Liver (tissue), 9 donors: Measurements from ENCODE around the gene CPT1A. TPM values are rescaled to one million over a fixed set of nuclear protein-coding genes. Genes with fewer than 3 reads are reported as not detected.

Source experiments
- DNase-seq: peaks from one replicate; pipeline ENCODE4 v3.0.0-alpha.2; 2017; ENCODE audit warnings: low spot score
- H3K27ac ChIP-seq, 2 donors: one replicate each; pipeline ENCODE4 v1.7.0; 2013; ENCODE audit warnings: inconsistent platforms in 2 of 2, low read length in 2 of 2, control low read depth in 1 of 2, low read depth in 1 of 2, mild to moderate bottlenecking in 1 of 2
- H3K27me3 ChIP-seq, 4 donors: one replicate each; pipeline versions ENCODE4 v1.6.1 to v1.7.0; 2013; ENCODE audit warnings: low read length in 3 of 4, inconsistent platforms in 1 of 4, mild to moderate bottlenecking in 1 of 4, moderate library complexity in 1 of 4; ENCODE audit not compliant: control insufficient read depth in 4 of 4, insufficient read depth in 4 of 4
- H3K36me3 ChIP-seq, 4 donors: one replicate each; pipeline versions ENCODE4 v1.6.1 to v1.7.0; 2013; ENCODE audit warnings: low read length in 3 of 4, mild to moderate bottlenecking in 3 of 4, low read depth in 1 of 4, moderate library complexity in 1 of 4; ENCODE audit not compliant: control insufficient read depth in 4 of 4, insufficient read depth in 3 of 4
- H3K4me1 ChIP-seq, 4 donors: one replicate each; pipeline versions ENCODE4 v1.6.1 to v1.7.0; 2013; ENCODE audit warnings: low read length in 3 of 4, mild to moderate bottlenecking in 3 of 4, moderate library complexity in 1 of 4; ENCODE audit not compliant: control insufficient read depth in 4 of 4, insufficient read depth in 4 of 4
- H3K4me3 ChIP-seq, 3 donors: one replicate each; pipeline versions ENCODE4 v1.6.1 to v1.7.0; 2013; ENCODE audit warnings: low read length in 3 of 3, control low read depth in 1 of 3, low read depth in 1 of 3, mild to moderate bottlenecking in 1 of 3
- H3K9ac ChIP-seq, 2 donors: one replicate each; pipeline ENCODE4 v1.7.0; 2013; ENCODE audit warnings: low read length in 2 of 2, mild to moderate bottlenecking in 2 of 2, moderate library complexity in 2 of 2, control low read depth in 1 of 2, low read depth in 1 of 2
- H3K9me3 ChIP-seq, 4 donors: one replicate each; pipeline versions ENCODE4 v1.6.1 to v1.7.0; 2013; ENCODE audit warnings: low read length in 3 of 4; ENCODE audit not compliant: control insufficient read depth in 4 of 4
- ATF3 ChIP-seq: IDR thresholded peaks from 2 replicates; pipeline ENCODE4 v1.6.1; 2016; ENCODE audit warnings: antibody characterized with exemption
- EGR1 ChIP-seq, 2 donors: IDR thresholded peaks; 2 replicates each; pipeline ENCODE4 v1.6.1; 2016 to 2018; ENCODE audit warnings: antibody characterized with exemption in 2 of 2, low read depth in 2 of 2
- FOXA1 ChIP-seq: IDR thresholded peaks from 2 replicates; pipeline ENCODE4 v1.6.1; 2016; ENCODE audit warnings: antibody characterized with exemption
- FOXA2 ChIP-seq: IDR thresholded peaks from 2 replicates; pipeline ENCODE4 v1.6.1; 2016; ENCODE audit warnings: antibody characterized with exemption
- GABPA ChIP-seq, 2 donors: IDR thresholded peaks in 1 of 2; conservative IDR thresholded peaks in 1 of 2; 2 replicates each; pipeline ENCODE4 v1.6.1; 2016; ENCODE audit warnings: antibody characterized with exemption in 2 of 2, mild to moderate bottlenecking in 1 of 2, moderate library complexity in 1 of 2
- HNF4A ChIP-seq, 2 donors: conservative IDR thresholded peaks; 2 replicates each; pipeline ENCODE4 v1.6.1; 2016; ENCODE audit warnings: antibody characterized with exemption in 2 of 2, mild to moderate bottlenecking in 2 of 2
- HNF4G ChIP-seq: IDR thresholded peaks from 2 replicates; pipeline ENCODE4 v1.6.1; 2016; ENCODE audit warnings: antibody characterized with exemption
- JUND ChIP-seq, 2 donors: IDR thresholded peaks; 2 replicates each; pipeline ENCODE4 v1.6.1; 2016; ENCODE audit warnings: antibody characterized with exemption in 2 of 2
- NR2F2 ChIP-seq: IDR thresholded peaks from 2 replicates; pipeline ENCODE4 v1.6.1; 2016; ENCODE audit warnings: antibody characterized with exemption
- RAD21 ChIP-seq, 2 donors: IDR thresholded peaks; 2 replicates each; pipeline ENCODE4 v1.6.1; 2016; ENCODE audit warnings: antibody characterized with exemption in 2 of 2, mild to moderate bottlenecking in 2 of 2
- RXRA ChIP-seq, 2 donors: IDR thresholded peaks; 2 replicates each; pipeline ENCODE4 v1.6.1; 2017 to 2018; ENCODE audit warnings: antibody characterized with exemption in 2 of 2, mild to moderate bottlenecking in 1 of 2
- SP1 ChIP-seq: IDR thresholded peaks from 2 replicates; pipeline ENCODE4 v1.6.1; 2018; ENCODE audit warnings: antibody characterized with exemption, mild to moderate bottlenecking
- TAF1 ChIP-seq: conservative IDR thresholded peaks from 2 replicates; pipeline ENCODE4 v1.6.1; 2016; ENCODE audit warnings: antibody characterized with exemption, mild to moderate bottlenecking
- YY1 ChIP-seq: IDR thresholded peaks from 2 replicates; pipeline ENCODE4 v1.6.1; 2016; ENCODE audit warnings: antibody characterized with exemption, mild to moderate bottlenecking
- ZBTB33 ChIP-seq: IDR thresholded peaks from 2 replicates; pipeline ENCODE4 v1.6.1; 2016; ENCODE audit warnings: antibody characterized with exemption
- WGBS: extraction: QIAGEN DNeasy Blood & Tissue Kit; methylation state at CpG from one replicate; pipeline ENCODE4 v1.1.7; 2013; 5-methylcytosine and 5-hydroxymethylcytosine counted together
- polyA plus RNA-seq, 2 donors: library from polyadenylated mRNA; stranded (reverse) in 1 of 2; unstranded in 1 of 2; fragments of 200-250 nt in 1 of 2; fragments of >200 nt in 1 of 2; fragmentation: Nextera tagmentation in 1 of 2; extraction: Ambion mirVana in 1 of 2; gene quantifications; one replicate each; pipeline versions ENCODE4 v1.2.1 to v1.2.3, GENCODE V29; 2013 to 2015
- total RNA-seq, 2 donors: library from RNA; depleted of rRNA; stranded (reverse); fragments of >200 nt; gene quantifications; one replicate each; pipeline ENCODE4 v1.2.3, GENCODE V29; 2014
- TF ChIP-seq, protein P1 (sequence below): IDR thresholded peaks from 2 replicates; pipeline ENCODE4 v1.6.1; 2016; ENCODE audit warnings: antibody characterized with exemption, mild to moderate bottlenecking
- TF ChIP-seq, protein P2 (sequence below): IDR thresholded peaks from 2 replicates; pipeline ENCODE4 v1.6.1; 2016; ENCODE audit warnings: antibody characterized with exemption
- TF ChIP-seq, protein P3 (sequence below): fragments of 150-350 bp; IDR thresholded peaks from 2 replicates; pipeline ENCODE4 v1.5.1; 2017; ENCODE audit warnings: improper control_type of control experiment, low read depth, low read length; ENCODE audit not compliant: missing input control
- donor health status: healthy.
- donor health status: healthy.
- donor health status: healthy.
- donor health status: healthy.
- donor health status: healthy.

CPT1A gene
- total and polyA plus RNA-seq, 4 donors, result 17.2 to 232 (median 61.0) TPM

DNA sequence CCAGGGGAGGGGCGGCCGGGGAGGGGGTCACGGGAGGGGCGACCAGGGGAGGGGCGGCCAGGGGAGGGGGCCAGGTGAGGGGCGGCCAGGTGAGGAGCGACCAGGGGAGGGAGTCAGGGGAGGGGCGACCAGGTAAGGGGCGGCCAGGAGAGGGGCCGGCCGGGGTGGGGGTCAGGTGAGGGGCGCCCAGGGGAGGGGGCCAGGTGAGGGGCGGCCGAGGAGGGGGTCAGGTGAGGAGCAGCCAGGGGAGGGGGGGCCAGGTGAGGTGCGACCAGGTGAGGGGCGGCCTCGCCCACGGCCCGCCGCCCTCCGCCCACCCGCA is 90.8 kb downstream of the CPT1A start:
- H3K4me3 ChIP-seq, result peak overlapping the region in 2 of 3 donors; percentile 22 to 58

More for the DNA sequence above, 90.8 kb downstream of the CPT1A start:
- peaks cover 2 to 6% (median 4%) of the 10 kb centered on the region in 4 donors for H3K36me3 ChIP-seq
- peaks cover 0 to 5% (median 0%) of the 10 kb centered on the region in 4 donors for H3K4me1 ChIP-seq
- TF ChIP-seq, protein P1, sequence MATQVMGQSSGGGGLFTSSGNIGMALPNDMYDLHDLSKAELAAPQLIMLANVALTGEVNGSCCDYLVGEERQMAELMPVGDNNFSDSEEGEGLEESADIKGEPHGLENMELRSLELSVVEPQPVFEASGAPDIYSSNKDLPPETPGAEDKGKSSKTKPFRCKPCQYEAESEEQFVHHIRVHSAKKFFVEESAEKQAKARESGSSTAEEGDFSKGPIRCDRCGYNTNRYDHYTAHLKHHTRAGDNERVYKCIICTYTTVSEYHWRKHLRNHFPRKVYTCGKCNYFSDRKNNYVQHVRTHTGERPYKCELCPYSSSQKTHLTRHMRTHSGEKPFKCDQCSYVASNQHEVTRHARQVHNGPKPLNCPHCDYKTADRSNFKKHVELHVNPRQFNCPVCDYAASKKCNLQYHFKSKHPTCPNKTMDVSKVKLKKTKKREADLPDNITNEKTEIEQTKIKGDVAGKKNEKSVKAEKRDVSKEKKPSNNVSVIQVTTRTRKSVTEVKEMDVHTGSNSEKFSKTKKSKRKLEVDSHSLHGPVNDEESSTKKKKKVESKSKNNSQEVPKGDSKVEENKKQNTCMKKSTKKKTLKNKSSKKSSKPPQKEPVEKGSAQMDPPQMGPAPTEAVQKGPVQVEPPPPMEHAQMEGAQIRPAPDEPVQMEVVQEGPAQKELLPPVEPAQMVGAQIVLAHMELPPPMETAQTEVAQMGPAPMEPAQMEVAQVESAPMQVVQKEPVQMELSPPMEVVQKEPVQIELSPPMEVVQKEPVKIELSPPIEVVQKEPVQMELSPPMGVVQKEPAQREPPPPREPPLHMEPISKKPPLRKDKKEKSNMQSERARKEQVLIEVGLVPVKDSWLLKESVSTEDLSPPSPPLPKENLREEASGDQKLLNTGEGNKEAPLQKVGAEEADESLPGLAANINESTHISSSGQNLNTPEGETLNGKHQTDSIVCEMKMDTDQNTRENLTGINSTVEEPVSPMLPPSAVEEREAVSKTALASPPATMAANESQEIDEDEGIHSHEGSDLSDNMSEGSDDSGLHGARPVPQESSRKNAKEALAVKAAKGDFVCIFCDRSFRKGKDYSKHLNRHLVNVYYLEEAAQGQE, result no peak
- TF ChIP-seq TAF1 (no peak), ATF3 (no peak), SP1 (no peak), YY1 (no peak), ZBTB33 (no peak), RAD21 (IDR thresholded peaks at IDR 0.05) (no peak), FOXA1 (no peak), EGR1 (IDR thresholded peaks at IDR 0.05; ENCODE audit: low read depth in 2 of 2) (no peak), RXRA (IDR thresholded peaks at IDR 0.05) (no peak), FOXA2 (no peak), HNF4G (no peak), JUND (IDR thresholded peaks at IDR 0.05) (no peak), GABPA (IDR thresholded peaks at IDR 0.05 in 1 of 2, conservative IDR thresholded peaks at IDR 0.05 in 1 of 2) (no peak), HNF4A (conservative IDR thresholded peaks at IDR 0.05) (no peak), NR2F2 (no peak)
- TF ChIP-seq, protein P2, sequence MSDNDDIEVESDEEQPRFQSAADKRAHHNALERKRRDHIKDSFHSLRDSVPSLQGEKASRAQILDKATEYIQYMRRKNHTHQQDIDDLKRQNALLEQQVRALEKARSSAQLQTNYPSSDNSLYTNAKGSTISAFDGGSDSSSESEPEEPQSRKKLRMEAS, result no peak
- TF ChIP-seq, protein P3, sequence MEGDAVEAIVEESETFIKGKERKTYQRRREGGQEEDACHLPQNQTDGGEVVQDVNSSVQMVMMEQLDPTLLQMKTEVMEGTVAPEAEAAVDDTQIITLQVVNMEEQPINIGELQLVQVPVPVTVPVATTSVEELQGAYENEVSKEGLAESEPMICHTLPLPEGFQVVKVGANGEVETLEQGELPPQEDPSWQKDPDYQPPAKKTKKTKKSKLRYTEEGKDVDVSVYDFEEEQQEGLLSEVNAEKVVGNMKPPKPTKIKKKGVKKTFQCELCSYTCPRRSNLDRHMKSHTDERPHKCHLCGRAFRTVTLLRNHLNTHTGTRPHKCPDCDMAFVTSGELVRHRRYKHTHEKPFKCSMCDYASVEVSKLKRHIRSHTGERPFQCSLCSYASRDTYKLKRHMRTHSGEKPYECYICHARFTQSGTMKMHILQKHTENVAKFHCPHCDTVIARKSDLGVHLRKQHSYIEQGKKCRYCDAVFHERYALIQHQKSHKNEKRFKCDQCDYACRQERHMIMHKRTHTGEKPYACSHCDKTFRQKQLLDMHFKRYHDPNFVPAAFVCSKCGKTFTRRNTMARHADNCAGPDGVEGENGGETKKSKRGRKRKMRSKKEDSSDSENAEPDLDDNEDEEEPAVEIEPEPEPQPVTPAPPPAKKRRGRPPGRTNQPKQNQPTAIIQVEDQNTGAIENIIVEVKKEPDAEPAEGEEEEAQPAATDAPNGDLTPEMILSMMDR, result no peak
- no peak overlapping the region for H3K27ac ChIP-seq
- H3K9me3 ChIP-seq, result no peaks in the 10 kb centered on the region
- 7% methylated on average over 22 of the region's 22 CpGs for WGBS
- H3K27me3 ChIP-seq, result no peaks in the 10 kb centered on the region
- no peak overlapping the region for H3K9ac ChIP-seq
- no peak for DNase-seq
